HCT116 (cell line): Measurements from ENCODE around the gene TTBK1. TPM values are rescaled to one million over a fixed set of nuclear protein-coding genes. Genes with fewer than 3 reads are reported as not detected.

Experiments used
- ATAC-seq: fragments of 200-7000 bp; cut with Tn5 transposase; 2 replicates; pipeline ENCODE4 v1.9.1; 2020; ENCODE audit warnings: mild to moderate bottlenecking, moderate library complexity
- BruUV-seq: library from RNA; stranded (reverse); fragments of 400-500 nt; replicated peaks from 2 replicates; lab custom pipeline; 2021; lab: Mats Ljungman, UMichigan
- CTCF ChIA-PET: fragments of 300-600 bp; sonication (Branson Sonifier 250); formaldehyde crosslinking; loops from one replicate; lab custom pipeline; 2021; ENCODE audit warnings: antibody characterized with exemption; lab: Charles Lee
- POLR2A ChIA-PET: fragments of 300-600, 350-600 bp; sonication (Branson Sonifier 250); formaldehyde crosslinking; loops from one replicate; lab custom pipeline; 2021; ENCODE audit warnings: antibody characterized with exemption; lab: Charles Lee
- RAD21 ChIA-PET, 2 experiments: fragments of 300-600 bp; sonication (Branson Sonifier 250); formaldehyde crosslinking; loops; one replicate each; lab custom pipeline; 2023; ENCODE audit warnings: low total read pairs in 2 of 2; ENCODE audit not compliant: uncharacterized antibody in 2 of 2, unreplicated experiment in 2 of 2, low non-redundant PET in 1 of 2; lab: Charles Lee
- DNase-seq: peaks from one replicate; pipeline ENCODE4 v3.0.0-alpha.2; 2010; ENCODE audit warnings: low read depth, low spot score
- H2AFZ ChIP-seq: fragments of 200-600 bp; shearing (Covaris generic), sonication (generic); 2 replicates; pipeline ENCODE4 v1.6.1; 2017; ENCODE audit warnings: low read depth, mixed run types, mixed read lengths, antibody characterized with exemption, low read length; ENCODE audit not compliant: poor library complexity, severe bottlenecking
- H3K27ac ChIP-seq: 2 replicates; pipeline ENCODE4 v1.5.1; 2012; ENCODE audit warnings: low read depth, low read length
- H3K27me3 ChIP-seq: fragments of 200-600 bp; sonication (generic); 2 replicates; pipeline ENCODE4 v1.6.1; 2016; ENCODE audit warnings: mixed run types, low read length, mixed read lengths; ENCODE audit not compliant: insufficient read depth
- H3K36me3 ChIP-seq, 2 experiments: fragments of 200-500 bp in 1 of 2; fragments of 200-600 bp in 1 of 2; sonication (Bioruptor generic) in 1 of 2; sonication (generic) in 1 of 2; 2 replicates each; pipeline versions ENCODE4 v1.5.1 to v1.6.1; 2014 to 2016; ENCODE audit warnings: low read length in 2 of 2, inconsistent platforms in 1 of 2, mixed read lengths in 1 of 2, mixed run types in 1 of 2; ENCODE audit not compliant: insufficient read depth in 2 of 2, control insufficient read depth in 1 of 2
- H3K4me1 ChIP-seq, 2 experiments: fragments of 200-600 bp in 1 of 2; sonication (generic) in 1 of 2; 2 replicates each; pipeline versions ENCODE4 v1.5.1 to v1.6.1; 2012 to 2017; ENCODE audit warnings: low read length in 2 of 2, inconsistent platforms in 1 of 2, mild to moderate bottlenecking in 1 of 2, mixed read lengths in 1 of 2, mixed run types in 1 of 2, moderate library complexity in 1 of 2; ENCODE audit not compliant: insufficient read depth in 2 of 2, control insufficient read depth in 1 of 2
- H3K4me2 ChIP-seq: fragments of 200-600 bp; sonication (generic); 2 replicates; pipeline ENCODE4 v1.6.1; 2017; ENCODE audit warnings: mixed run types, low read length, mixed read lengths
- H3K4me3 ChIP-seq, 2 experiments: fragments of 200-600 bp in 1 of 2; sonication (generic) in 1 of 2; replicated peaks in 1 of 2; 2 replicates each; pipeline ENCODE4 v1.5.1; 2011 to 2016; ENCODE audit warnings: low read length in 2 of 2, control low read depth in 1 of 2, low read depth in 1 of 2, mild to moderate bottlenecking in 1 of 2, mixed read lengths in 1 of 2, mixed run types in 1 of 2
- H3K79me2 ChIP-seq: fragments of 200-600 bp; sonication (generic); 2 replicates; pipeline ENCODE4 v1.6.1; 2017; ENCODE audit warnings: mild to moderate bottlenecking, mixed run types, low read length, moderate library complexity, mixed read lengths; ENCODE audit not compliant: insufficient read depth
- H3K9ac ChIP-seq: fragments of 200-600 bp; sonication (generic); 2 replicates; pipeline ENCODE4 v1.6.1; 2016; ENCODE audit warnings: low read length, mixed read lengths
- H3K9me2 ChIP-seq: fragments of 200-600 bp; sonication (generic), shearing (Covaris generic); 2 replicates; pipeline ENCODE4 v1.6.1; 2017; ENCODE audit warnings: mixed run types, mild to moderate bottlenecking, moderate library complexity; ENCODE audit not compliant: insufficient read depth
- H3K9me3 ChIP-seq, 2 experiments: fragments of 200-500 bp in 1 of 2; fragments of 200-600 bp in 1 of 2; sonication (Bioruptor generic) in 1 of 2; sonication (generic) in 1 of 2; 2 replicates each; pipeline ENCODE4 v1.6.1; 2014 to 2017; ENCODE audit warnings: low read length in 2 of 2, mixed read lengths in 2 of 2, inconsistent platforms in 1 of 2, low read depth in 1 of 2, mild to moderate bottlenecking in 1 of 2, mixed run types in 1 of 2, moderate library complexity in 1 of 2; ENCODE audit not compliant: control insufficient read depth in 1 of 2, insufficient read depth in 1 of 2
- H4K20me1 ChIP-seq: fragments of 200-600 bp; sonication (generic), shearing (Covaris generic); 2 replicates; pipeline ENCODE4 v1.6.1; 2017; ENCODE audit warnings: mixed run types, mild to moderate bottlenecking, moderate library complexity; ENCODE audit not compliant: insufficient read depth
- ELF1 ChIP-seq: IDR thresholded peaks from 2 replicates; pipeline ENCODE4 v1.6.1; 2012; ENCODE audit warnings: low read depth, borderline replicate concordance
- EZH2 ChIP-seq: fragments of 200-600 bp; sonication (generic); IDR thresholded peaks from 2 replicates; pipeline ENCODE4 v1.6.1; 2017; ENCODE audit warnings: antibody characterized with exemption, mixed run types
- FOSL1 ChIP-seq: IDR thresholded peaks from 2 replicates; pipeline ENCODE4 v1.6.1; 2012; ENCODE audit warnings: low read depth
- POLR2AphosphoS5 ChIP-seq: IDR thresholded peaks from 2 replicates; pipeline ENCODE4 v1.6.1; 2011; ENCODE audit warnings: mild to moderate bottlenecking, low read depth, low read length, moderate library complexity
- SIN3A ChIP-seq: IDR thresholded peaks from 2 replicates; pipeline ENCODE4 v1.6.1; 2012; ENCODE audit warnings: low read depth
- YY1 ChIP-seq: IDR thresholded peaks from 2 replicates; pipeline ENCODE4 v1.6.1; 2011; ENCODE audit warnings: low read length, low read depth, moderate library complexity, mild to moderate bottlenecking; ENCODE audit not compliant: insufficient replicate concordance; ENCODE audit errors: extremely low read depth
- ZFX ChIP-seq: fragments of 450-650 bp; IDR thresholded peaks from 2 replicates; pipeline ENCODE4 v1.6.1; 2017
- ZNF274 ChIP-seq: fragments of 200-500 bp; sonication (Bioruptor generic); IDR thresholded peaks from 2 replicates; pipeline ENCODE4 v1.6.1; 2014; ENCODE audit warnings: mild to moderate bottlenecking, low read depth, low read length, inconsistent platforms
- intact Hi-C: fragments of 100-400 bp; cut with micrococcal nuclease; formaldehyde crosslinking; loops from 2 replicates; pipeline ENCODE4 v1.10.0; 2022
- total RNA-seq: library from RNA; stranded (reverse); gene quantifications from one replicate; pipeline ENCODE4 v1.2.1, GENCODE V29; 2021; ENCODE audit not compliant: unreplicated experiment
- TF ChIP-seq, protein P1 (sequence below): IDR thresholded peaks from 2 replicates; pipeline ENCODE4 v1.6.1; 2012; ENCODE audit warnings: low read depth
- TF ChIP-seq, protein P2 (sequence below): IDR thresholded peaks from 2 replicates; pipeline ENCODE4 v1.6.1; 2012

TTBK1 gene
- total RNA-seq, 1 experiment from 2014 or later, result not detected

DNA sequence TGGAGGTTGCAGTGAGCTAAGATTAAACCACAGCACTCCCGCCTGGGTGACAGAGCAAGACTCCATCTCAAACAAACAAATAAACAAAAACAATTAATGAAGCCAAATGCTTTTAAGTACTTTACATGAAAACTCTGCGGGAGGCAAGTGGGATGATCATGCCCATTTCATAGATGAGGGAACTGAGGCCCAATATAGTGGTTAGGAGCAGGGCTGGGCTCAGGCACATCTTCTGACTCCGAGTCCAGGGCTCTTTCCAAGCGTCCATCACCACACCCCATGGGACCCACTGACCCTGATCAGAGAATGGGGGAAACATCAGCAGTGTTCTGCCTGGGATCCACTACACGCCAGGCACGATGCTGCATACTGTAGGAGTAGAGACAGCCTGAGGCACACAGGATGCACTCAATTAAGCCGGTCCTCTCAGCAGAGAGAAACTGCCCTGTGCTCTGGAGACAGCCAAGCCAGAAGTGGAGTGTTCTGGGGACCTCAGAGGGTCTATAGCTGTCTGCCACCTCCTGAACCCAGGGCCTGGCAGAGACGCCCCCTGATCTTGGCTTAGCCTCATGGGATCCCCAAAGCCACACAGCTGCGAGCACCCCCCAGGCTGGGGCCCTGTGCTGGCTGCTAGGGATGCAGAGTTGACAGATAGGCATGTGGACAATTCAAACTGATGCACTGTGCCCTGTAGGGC lies 13.5 kb downstream of the TTBK1 start:
- no peak for TF ChIP-seq SIN3A
- no peak for TF ChIP-seq ZNF274
- no peak for TF ChIP-seq EZH2
- no peak for TF ChIP-seq ELF1
- TF ChIP-seq ZFX, result no peak
- no peak for TF ChIP-seq FOSL1
- no peak for TF ChIP-seq YY1
- TF ChIP-seq, protein P1, sequence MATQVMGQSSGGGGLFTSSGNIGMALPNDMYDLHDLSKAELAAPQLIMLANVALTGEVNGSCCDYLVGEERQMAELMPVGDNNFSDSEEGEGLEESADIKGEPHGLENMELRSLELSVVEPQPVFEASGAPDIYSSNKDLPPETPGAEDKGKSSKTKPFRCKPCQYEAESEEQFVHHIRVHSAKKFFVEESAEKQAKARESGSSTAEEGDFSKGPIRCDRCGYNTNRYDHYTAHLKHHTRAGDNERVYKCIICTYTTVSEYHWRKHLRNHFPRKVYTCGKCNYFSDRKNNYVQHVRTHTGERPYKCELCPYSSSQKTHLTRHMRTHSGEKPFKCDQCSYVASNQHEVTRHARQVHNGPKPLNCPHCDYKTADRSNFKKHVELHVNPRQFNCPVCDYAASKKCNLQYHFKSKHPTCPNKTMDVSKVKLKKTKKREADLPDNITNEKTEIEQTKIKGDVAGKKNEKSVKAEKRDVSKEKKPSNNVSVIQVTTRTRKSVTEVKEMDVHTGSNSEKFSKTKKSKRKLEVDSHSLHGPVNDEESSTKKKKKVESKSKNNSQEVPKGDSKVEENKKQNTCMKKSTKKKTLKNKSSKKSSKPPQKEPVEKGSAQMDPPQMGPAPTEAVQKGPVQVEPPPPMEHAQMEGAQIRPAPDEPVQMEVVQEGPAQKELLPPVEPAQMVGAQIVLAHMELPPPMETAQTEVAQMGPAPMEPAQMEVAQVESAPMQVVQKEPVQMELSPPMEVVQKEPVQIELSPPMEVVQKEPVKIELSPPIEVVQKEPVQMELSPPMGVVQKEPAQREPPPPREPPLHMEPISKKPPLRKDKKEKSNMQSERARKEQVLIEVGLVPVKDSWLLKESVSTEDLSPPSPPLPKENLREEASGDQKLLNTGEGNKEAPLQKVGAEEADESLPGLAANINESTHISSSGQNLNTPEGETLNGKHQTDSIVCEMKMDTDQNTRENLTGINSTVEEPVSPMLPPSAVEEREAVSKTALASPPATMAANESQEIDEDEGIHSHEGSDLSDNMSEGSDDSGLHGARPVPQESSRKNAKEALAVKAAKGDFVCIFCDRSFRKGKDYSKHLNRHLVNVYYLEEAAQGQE, result no peak
- TF ChIP-seq POLR2AphosphoS5, result no peak
- TF ChIP-seq, protein P2, sequence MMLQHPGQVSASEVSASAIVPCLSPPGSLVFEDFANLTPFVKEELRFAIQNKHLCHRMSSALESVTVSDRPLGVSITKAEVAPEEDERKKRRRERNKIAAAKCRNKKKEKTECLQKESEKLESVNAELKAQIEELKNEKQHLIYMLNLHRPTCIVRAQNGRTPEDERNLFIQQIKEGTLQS, result no peak
- Histone ChIP-seq H3K4me2 (no peak overlapping the region), H3K9me2 (no peaks in the 10 kb centered on the region), H3K4me3 (no peak overlapping the region), H3K9ac (no peak overlapping the region), H4K20me1 (no peaks in the 10 kb centered on the region), H3K79me2 (no peaks in the 10 kb centered on the region), H3K27me3 (no peaks in the 10 kb centered on the region), H3K4me1 (no peaks in the 10 kb centered on the region), H2AFZ (no peak overlapping the region), H3K36me3 (no peaks in the 10 kb centered on the region; a peak in 1 of 4 replicates), H3K27ac (no peak overlapping the region), H3K9me3 (no peaks in the 10 kb centered on the region)
- ATAC-seq (no peak), DNase-seq (no peak)
- CTCF ChIA-PET, result no interaction called here
- intact Hi-C loops, result no loop called here
- BruUV-seq, result no TSS peak
- POLR2A ChIA-PET, result no interaction called here
- RAD21 ChIA-PET, result no interaction called here
